Motor neuron (in vitro differentiated cells): ENCODE measurements around the gene GTF2H2C. TPM values are rescaled to one million over a fixed set of nuclear protein-coding genes. Genes with fewer than 3 reads are reported as not detected.
"Not testable (repeated sequence)": the region's sequence is repeated elsewhere in the genome, so short reads cannot be mapped to it uniquely, and the experiment has no call there.

Experiments used
- ATAC-seq, 8 experiments: fragments of 200-7000 bp; cut with Tn5 transposase; replicated peaks in 6 of 8; 2 replicates each; pipeline ENCODE4 v1.8.0; 2021; ENCODE audit warnings: mild to moderate bottlenecking in 8 of 8, moderate library complexity in 8 of 8
- H3K27ac ChIP-seq, 2 donors: fragments of 250-450 bp; sonication (Bioruptor Pico); 2 replicates each; pipeline ENCODE4 v1.9.0; 2021; ENCODE audit warnings: antibody characterized with exemption in 2 of 2, mild to moderate bottlenecking in 2 of 2, moderate library complexity in 1 of 2
- H3K4me1 ChIP-seq, 2 donors: fragments of 250-450 bp; sonication (Bioruptor Pico); replicated peaks in 1 of 2; 2 replicates each; pipeline ENCODE4 v1.6.1; 2021; ENCODE audit warnings: antibody characterized with exemption in 2 of 2, mild to moderate bottlenecking in 2 of 2, moderate library complexity in 1 of 2
- H3K4me3 ChIP-seq, 5 donors: fragments of 250-450 bp; sonication (Bioruptor Pico); 2 replicates each; pipeline ENCODE4 v1.9.0; 2021; ENCODE audit warnings: antibody characterized with exemption in 5 of 5, mild to moderate bottlenecking in 5 of 5, moderate library complexity in 4 of 5
- WGBS, 10 experiments: fragments of 450-650 bp; shearing (Covaris generic); methylation state at CpG; one replicate each; pipeline ENCODE4 v1.0.0; 2022; 5-methylcytosine and 5-hydroxymethylcytosine counted together
- in situ Hi-C, 9 experiments: fragments of 400-800 bp; cut with MboI; loops; one replicate each; pipeline ENCODE4 v1.15.0; 2021; ENCODE audit warnings: low sequenced_read_pairs in 9 of 9, low pct_unique_long_range_greater_than_20kb in 2 of 9; ENCODE audit not compliant: unreplicated experiment in 9 of 9
- total RNA-seq, 8 experiments: library from RNA; unstranded; fragments of 300-600 nt; gene quantifications; 2 replicates each; pipeline versions ENCODE4 v1.2.3 to v1.2.4, GENCODE V29; 2022

Gene GTF2H2C
- 10 to 100 TPM; 29.1 to 67.4 (median 36.7) TPM for total RNA-seq

DNA sequence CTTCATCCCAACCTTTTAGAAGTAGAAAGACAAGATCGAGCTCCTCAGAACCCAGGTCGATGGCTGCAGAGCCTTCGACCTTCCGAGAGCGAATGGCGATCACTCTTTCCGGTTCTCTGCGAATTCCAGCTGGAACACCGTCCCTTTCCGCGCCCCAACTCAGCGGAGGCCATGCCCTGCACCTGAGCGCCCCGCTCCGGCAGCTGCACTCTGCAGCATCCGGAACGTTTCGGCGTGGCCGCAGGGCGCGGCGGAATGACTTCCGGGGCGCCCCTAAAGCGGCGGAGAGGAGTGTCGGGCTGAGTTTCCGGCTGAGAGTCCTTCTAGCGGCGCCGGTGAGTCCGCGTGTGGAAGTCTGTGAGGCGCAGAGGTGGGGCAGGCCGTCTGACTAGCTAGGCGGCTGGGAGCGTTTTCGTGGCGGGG lies at the start of gene GTF2H2C:
GTF2H2C (plus strand) TSS at position 284 of the 423 bp plus-strand sequence. CDS start 4,942 bp downstream, outside the sequence.
- H3K4me1 ChIP-seq, in situ Hi-C loops: not testable (repeated sequence)
- H3K27ac ChIP-seq: peak within 1 kb of the TSS; percentile 73 to 88
- ATAC-seq: peak; percentile 97 to 100 (median 99)
- 20% methylated on average over 1 of the region's 40 CpGs; no CpG with 5 or more reads in 9 of the 10 experiments for WGBS, 10 experiments
- H3K4me3 ChIP-seq: peak within 1 kb of the TSS; percentile 40 to 86 (median 53)

DNA sequence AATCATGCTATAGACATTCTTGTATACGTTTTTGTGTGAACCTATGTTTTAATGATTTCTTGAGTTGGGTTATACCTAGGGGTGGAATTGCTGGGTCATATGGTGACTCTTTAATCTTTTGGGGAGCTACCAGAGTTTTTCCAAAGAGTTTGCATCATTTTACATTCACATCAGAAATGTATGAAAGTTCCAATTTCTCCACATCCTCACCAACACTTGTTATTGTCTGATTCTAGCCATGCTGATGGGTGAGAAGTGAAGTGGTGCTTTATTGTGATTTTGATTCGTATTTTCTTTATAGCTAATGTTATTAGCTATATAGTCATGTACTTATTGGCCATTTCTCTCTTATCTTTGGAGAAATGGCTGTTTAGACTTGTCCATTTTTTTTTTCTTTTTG lies 49.3 kb upstream of the GTF2H2C start:
- 0 to 100% (median 74%) methylated on average over 1 to 2 of the region's 2 CpGs; no CpG with 5 or more reads in 2 of the 10 experiments for WGBS, 10 experiments
- Histone ChIP-seq H3K4me3 (no peak overlapping the region), H3K27ac (no peak overlapping the region), H3K4me1 (no peaks in the 10 kb centered on the region)
- in situ Hi-C loops: no loop called here
- no peak for ATAC-seq

- ATAC-seq: peak in 2 of 8 experiments; percentile 55 to 82
- in situ Hi-C loops: no loop called here
- Histone ChIP-seq H3K4me1 (no peaks in the 10 kb centered on the region), H3K27ac (no peak overlapping the region), H3K4me3 (no peak overlapping the region)
- WGBS, 10 experiments: 40 to 100% (median 83%) methylated on average over 1 to 2 of the region's 2 CpGs; no CpG with 5 or more reads in 5 of the 10 experiments
Measured at GRCh38 chr5:69512740-69513260, 47.2 kb upstream of the GTF2H2C start.

- no CpG with 5 or more reads among the region's 30 CpGs for WGBS, 10 experiments
- H3K4me1 ChIP-seq, H3K4me3 ChIP-seq, H3K27ac ChIP-seq, ATAC-seq, in situ Hi-C loops: not testable (repeated sequence)
Measured at GRCh38 chr5:69515570-69515969, 44.4 kb upstream of the GTF2H2C start.

GRCh38 chr5:69516769-69517168 lies 43.2 kb upstream of the GTF2H2C start:
- WGBS, 10 experiments: 80 to 100% (median 88%) methylated on average over 1 of the region's 1 CpG; no CpG with 5 or more reads in 2 of the 10 experiments
- H3K4me3 ChIP-seq: no peak overlapping the region
- in situ Hi-C loops: no loop called here
- H3K4me1 ChIP-seq: no peaks in the 10 kb centered on the region
- no peak overlapping the region for H3K27ac ChIP-seq
- ATAC-seq: no peak

DNA sequence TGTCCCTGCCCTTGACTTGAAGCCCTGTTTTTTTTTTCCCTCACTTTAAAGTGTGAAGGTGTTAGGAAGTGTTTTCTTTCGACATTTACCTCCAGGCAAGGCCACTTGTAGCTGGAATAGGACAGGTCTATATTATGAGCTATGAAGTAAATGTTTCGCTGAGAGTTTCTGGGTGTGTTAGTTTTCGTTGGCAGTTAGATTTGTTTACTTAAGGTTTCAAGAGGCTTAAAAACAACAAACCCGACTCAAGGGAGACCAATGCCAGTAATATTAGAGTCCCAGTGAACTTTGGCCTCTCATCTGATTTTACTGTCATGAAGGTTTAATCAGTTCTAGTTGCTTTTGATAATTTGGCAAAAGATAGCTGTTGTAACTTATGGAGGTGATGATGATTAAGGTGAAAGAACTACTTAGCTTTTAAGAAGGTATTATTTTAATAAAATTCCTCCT lies 42.2 kb upstream of the GTF2H2C start:
- WGBS, 10 experiments: 22 to 100% (median 87%) methylated on average over 1 to 4 of the region's 4 CpGs
- Histone ChIP-seq H3K4me1 (no peaks in the 10 kb centered on the region), H3K27ac (no peak overlapping the region), H3K4me3 (no peak overlapping the region)
- ATAC-seq: peak in 1 of 8 experiments; percentile 49
- in situ Hi-C loops: no loop called here

GRCh38 chr5:69519285-69519684 lies 40.7 kb upstream of the GTF2H2C start:
- Histone ChIP-seq H3K27ac (no peak overlapping the region), H3K4me1 (no peaks in the 10 kb centered on the region), H3K4me3 (no peak overlapping the region)
- WGBS, 10 experiments: 83 to 100% (median 100%) methylated on average over 1 to 2 of the region's 2 CpGs; no CpG with 5 or more reads in 2 of the 10 experiments
- ATAC-seq: no peak
- in situ Hi-C loops: no loop called here

GRCh38 chr5:69522035-69522434 lies 38.0 kb upstream of the GTF2H2C start:
- Histone ChIP-seq H3K4me1 (no peaks in the 10 kb centered on the region), H3K4me3 (no peak overlapping the region), H3K27ac (no peak overlapping the region)
- WGBS, 10 experiments: 47 to 95% (median 80%) methylated on average over 2 to 3 of the region's 3 CpGs
- ATAC-seq: no peak
- in situ Hi-C loops: no loop called here

GRCh38 chr5:69525490-69525889 lies 34.5 kb upstream of the GTF2H2C start:
- Histone ChIP-seq H3K4me1 (no peaks in the 10 kb centered on the region), H3K27ac (no peak overlapping the region), H3K4me3 (no peak overlapping the region)
- 43 to 100% (median 88%) methylated on average over 1 to 2 of the region's 2 CpGs; no CpG with 5 or more reads in 2 of the 10 experiments for WGBS, 10 experiments
- in situ Hi-C loops: no loop called here
- no peak for ATAC-seq

DNA sequence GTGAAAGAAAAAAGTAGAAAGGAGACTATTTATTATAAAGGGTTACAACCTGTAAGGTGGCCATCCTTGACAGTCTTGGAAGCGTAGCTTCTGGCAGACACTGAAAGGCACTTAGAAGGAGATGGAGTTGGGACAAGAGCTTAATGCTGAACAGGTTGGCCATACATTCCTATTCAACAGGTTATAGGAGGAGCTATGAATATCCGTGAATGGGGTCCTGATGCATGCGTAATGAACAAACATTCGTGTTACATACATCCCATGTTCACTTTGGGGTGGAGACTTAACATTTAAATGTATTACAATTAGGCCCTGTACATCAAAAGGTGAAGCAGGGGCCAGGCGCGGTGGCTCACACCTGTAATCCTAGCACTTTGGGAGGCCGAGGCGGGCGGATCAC lies 33.3 kb upstream of the GTF2H2C start:
- Histone ChIP-seq H3K27ac (no peak overlapping the region), H3K4me3 (no peak overlapping the region), H3K4me1 (no peaks in the 10 kb centered on the region)
- in situ Hi-C loops: no loop called here
- no peak for ATAC-seq
- WGBS, 10 experiments: 79 to 98% (median 92%) methylated on average over 3 to 7 of the region's 9 CpGs; no CpG with 5 or more reads in 1 of the 10 experiments

- no peak for ATAC-seq
- in situ Hi-C loops: no loop called here
- Histone ChIP-seq H3K4me1 (no peaks in the 10 kb centered on the region), H3K4me3 (no peak overlapping the region), H3K27ac (no peak overlapping the region)
- 17 to 98% (median 90%) methylated on average over 1 to 7 of the region's 7 CpGs; no CpG with 5 or more reads in 1 of the 10 experiments for WGBS, 10 experiments
Measured at GRCh38 chr5:69527128-69527770, 32.7 kb upstream of the GTF2H2C start.

- no peaks in the 10 kb centered on the region for H3K4me1 ChIP-seq
- ATAC-seq: no peak
- in situ Hi-C loops: no loop called here
- H3K27ac ChIP-seq: no peak overlapping the region
- 33 to 100% (median 69%) methylated on average over 1 to 5 of the region's 5 CpGs; no CpG with 5 or more reads in 3 of the 10 experiments for WGBS, 10 experiments
- H3K4me3 ChIP-seq: no peak overlapping the region
Measured at GRCh38 chr5:69528035-69528434, 32.0 kb upstream of the GTF2H2C start.

DNA sequence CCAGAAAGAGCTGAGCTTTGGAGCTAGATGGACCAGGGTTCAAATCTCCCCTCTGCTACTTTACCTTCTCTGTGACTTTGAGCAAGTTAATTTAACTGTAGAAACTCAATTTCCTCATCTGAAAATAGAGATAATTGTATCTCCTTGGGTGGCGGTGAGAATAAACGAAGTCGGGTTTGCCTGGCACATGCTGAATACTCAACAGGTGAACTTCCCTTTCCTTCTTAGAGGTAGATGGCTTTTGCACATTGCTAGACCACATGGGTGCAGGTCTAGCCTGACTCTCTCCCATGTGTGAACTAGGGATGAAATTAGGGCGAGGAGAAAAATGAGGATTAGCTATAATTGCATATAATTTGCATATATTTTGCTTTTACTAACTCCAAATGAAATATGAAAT lies 31.4 kb upstream of the GTF2H2C start:
- H3K27ac ChIP-seq: no peak overlapping the region
- 72 to 100% (median 93%) methylated on average over 1 to 4 of the region's 4 CpGs; no CpG with 5 or more reads in 2 of the 10 experiments for WGBS, 10 experiments
- H3K4me3 ChIP-seq: no peak overlapping the region
- ATAC-seq: no peak
- no peaks in the 10 kb centered on the region for H3K4me1 ChIP-seq
- in situ Hi-C loops: no loop called here
